GM23338 (cell line): Measurements from ENCODE around the gene SEMA4A. TPM values are rescaled to one million over a fixed set of nuclear protein-coding genes. Genes with fewer than 3 reads are reported as not detected.

Experiments
- ATAC-seq: fragments of 200-7000 bp; cut with Tn5 transposase; 3 replicates; pipeline ENCODE4 v1.9.1; 2020
- DNase-seq: peaks from one replicate; pipeline ENCODE4 v3.0.0-alpha.2; 2015; ENCODE audit warnings: low spot score
- H2AFZ ChIP-seq: fragments of 200-600 bp; sonication (generic); 2 replicates; pipeline ENCODE4 v1.8.0; 2016; ENCODE audit warnings: antibody characterized with exemption, mild to moderate bottlenecking, moderate library complexity
- H3F3A ChIP-seq: fragments of 200-600 bp; sonication (generic); replicated peaks from 2 replicates; pipeline ENCODE4 v1.8.0; 2017; ENCODE audit warnings: antibody characterized with exemption, mixed run types, low read depth
- H3K27ac ChIP-seq: fragments of 200-600 bp; sonication (generic); 2 replicates; pipeline ENCODE4 v1.6.1; 2016; ENCODE audit warnings: low read depth
- H3K27me3 ChIP-seq: fragments of 200-600 bp; sonication (generic); 2 replicates; pipeline ENCODE4 v1.8.0; 2016; ENCODE audit warnings: mild to moderate bottlenecking, mixed run types, moderate library complexity; ENCODE audit not compliant: insufficient read depth
- H3K36me3 ChIP-seq: fragments of 200-600 bp; sonication (generic); 2 replicates; pipeline ENCODE4 v1.8.0; 2016; ENCODE audit warnings: mild to moderate bottlenecking; ENCODE audit not compliant: insufficient read depth
- H3K4me1 ChIP-seq: fragments of 200-600 bp; sonication (generic); 2 replicates; pipeline ENCODE4 v1.8.0; 2016; ENCODE audit warnings: mild to moderate bottlenecking, moderate library complexity; ENCODE audit not compliant: insufficient read depth
- H3K4me2 ChIP-seq: fragments of 200-600 bp; sonication (generic); 2 replicates; pipeline ENCODE4 v1.7.1; 2017; ENCODE audit warnings: mixed run types
- H3K4me3 ChIP-seq: fragments of 200-600 bp; sonication (generic); 2 replicates; pipeline ENCODE4 v1.6.1; 2016; ENCODE audit warnings: mixed run types
- H3K79me2 ChIP-seq: fragments of 200-600 bp; sonication (generic); replicated peaks from 2 replicates; pipeline ENCODE4 v1.8.0; 2017; ENCODE audit warnings: mild to moderate bottlenecking; ENCODE audit not compliant: insufficient read depth
- H3K9me2 ChIP-seq: fragments of 200-600 bp; sonication (generic); 2 replicates; pipeline ENCODE4 v1.8.0; 2017; ENCODE audit not compliant: insufficient read depth
- H4K20me1 ChIP-seq: fragments of 200-600 bp; sonication (generic); replicated peaks from 2 replicates; pipeline ENCODE4 v1.8.0; 2017; ENCODE audit warnings: mild to moderate bottlenecking; ENCODE audit not compliant: insufficient read depth
- H3K27ac Mint-ChIP-seq: 2 replicates; pipeline ENCODE4 v1.8.0; 2020; ENCODE audit warnings: inconsistent platforms, mild to moderate bottlenecking, moderate library complexity, mixed read lengths
- H3K27me3 Mint-ChIP-seq: 3 replicates; pipeline ENCODE4 v1.8.0; 2022; ENCODE audit warnings: low read depth, mild to moderate bottlenecking, moderate library complexity, mixed read lengths, inconsistent platforms; ENCODE audit not compliant: insufficient read depth, poor library complexity
- H3K36me3 Mint-ChIP-seq: 3 replicates; pipeline ENCODE4 v1.8.0; 2021; ENCODE audit warnings: low read depth, mild to moderate bottlenecking, inconsistent platforms, moderate library complexity, mixed read lengths
- H3K4me1 Mint-ChIP-seq: 3 replicates; pipeline ENCODE4 v1.8.0; 2020; ENCODE audit warnings: mild to moderate bottlenecking, inconsistent platforms, mixed read lengths
- H3K4me3 Mint-ChIP-seq: 3 replicates; pipeline ENCODE4 v1.8.0; 2021; ENCODE audit warnings: moderate library complexity, mild to moderate bottlenecking, inconsistent platforms, mixed read lengths
- H3K9me3 Mint-ChIP-seq: 3 replicates; pipeline ENCODE4 v1.8.0; 2020; ENCODE audit warnings: moderate library complexity, mild to moderate bottlenecking, inconsistent platforms, mixed read lengths
- CREB1 ChIP-seq: fragments of 250-450 bp; sonication (Bioruptor Pico); IDR thresholded peaks from 2 replicates; pipeline ENCODE4 v1.5.0; 2020; ENCODE audit warnings: low read depth, mild to moderate bottlenecking, moderate library complexity
- CTCF ChIP-seq, 2 experiments: fragments of 200-600 bp in 1 of 2; sonication (generic) in 1 of 2; conservative IDR thresholded peaks; 2 replicates each; pipeline versions ENCODE4 v1.5.1 to v1.6.1; 2016 to 2017; ENCODE audit warnings: antibody characterized with exemption in 2 of 2, low read depth in 2 of 2, mild to moderate bottlenecking in 2 of 2, moderate library complexity in 1 of 2
- EZH2 ChIP-seq: fragments of 200-600 bp; sonication (generic); IDR thresholded peaks from one replicate; pipeline ENCODE4 v1.8.0; 2017; ENCODE audit warnings: antibody characterized with exemption, mild to moderate bottlenecking, low read depth; ENCODE audit not compliant: unreplicated experiment
- EZH2phosphoT487 ChIP-seq: fragments of 200-600 bp; sonication (generic); IDR thresholded peaks from one replicate; pipeline ENCODE4 v1.8.1; 2018; ENCODE audit warnings: antibody characterized with exemption; ENCODE audit not compliant: unreplicated experiment
- JUNB ChIP-seq: IDR thresholded peaks from one replicate; pipeline ENCODE4 v1.6.1; 2016; ENCODE audit warnings: antibody characterized with exemption; ENCODE audit not compliant: unreplicated experiment
- NANOG ChIP-seq: IDR thresholded peaks from 2 replicates; pipeline ENCODE4 v1.6.1; 2016; ENCODE audit warnings: antibody characterized with exemption, borderline replicate concordance
- POLR2AphosphoS5 ChIP-seq: IDR thresholded peaks from 2 replicates; pipeline ENCODE4 v1.6.1; 2016; ENCODE audit warnings: antibody characterized with exemption, low read depth
- REST ChIP-seq: IDR thresholded peaks from one replicate; pipeline ENCODE4 v1.6.1; 2018; ENCODE audit warnings: antibody characterized with exemption; ENCODE audit not compliant: unreplicated experiment
- STAT1 ChIP-seq: IDR thresholded peaks from one replicate; pipeline ENCODE4 v1.6.1; 2016; ENCODE audit warnings: antibody characterized with exemption; ENCODE audit not compliant: unreplicated experiment
- ZNF114 ChIP-seq: fragments of 250-450 bp; sonication (Bioruptor Pico); IDR thresholded peaks from 2 replicates; pipeline ENCODE4 v1.5.0; 2020; ENCODE audit warnings: mild to moderate bottlenecking, moderate library complexity
- ZNF331 ChIP-seq: fragments of 250-450 bp; sonication (Bioruptor Pico); IDR thresholded peaks from 2 replicates; pipeline ENCODE4 v1.5.0; 2020; ENCODE audit warnings: low read depth, mild to moderate bottlenecking, moderate library complexity
- polyA plus RNA-seq: library from polyadenylated mRNA; unstranded; fragments of >200 nt; fragmentation: Nextera tagmentation; extraction: Ambion mirVana; gene quantifications from 2 replicates; pipeline ENCODE4 v1.2.1, GENCODE V29; 2016
- total RNA-seq: library from RNA; depleted of rRNA; stranded (reverse); fragments of >200 nt; shearing (Covaris generic); gene quantifications from 2 replicates; pipeline ENCODE4 v1.2.3, GENCODE V29; 2014
- TF ChIP-seq, protein P1 (sequence below): IDR thresholded peaks from 2 replicates; pipeline ENCODE4 v1.6.1; 2016; ENCODE audit warnings: antibody characterized with exemption
- TF ChIP-seq, protein P2 (sequence below): fragments of 250-450 bp; sonication (Bioruptor Pico); IDR thresholded peaks from 2 replicates; pipeline ENCODE4 v1.5.0; 2020; ENCODE audit warnings: mild to moderate bottlenecking, moderate library complexity

SEMA4A gene
- total and polyA plus RNA-seq, 2 experiments from 2014 or later = 5.5 to 20.2 TPM

GRCh38 chr1:156162430-156163037, 9.1 kb downstream of the SEMA4A start (continued):
- TF ChIP-seq ZNF331 (CRISPR knock-in tag) (no peak), STAT1 (no peak)

DNA sequence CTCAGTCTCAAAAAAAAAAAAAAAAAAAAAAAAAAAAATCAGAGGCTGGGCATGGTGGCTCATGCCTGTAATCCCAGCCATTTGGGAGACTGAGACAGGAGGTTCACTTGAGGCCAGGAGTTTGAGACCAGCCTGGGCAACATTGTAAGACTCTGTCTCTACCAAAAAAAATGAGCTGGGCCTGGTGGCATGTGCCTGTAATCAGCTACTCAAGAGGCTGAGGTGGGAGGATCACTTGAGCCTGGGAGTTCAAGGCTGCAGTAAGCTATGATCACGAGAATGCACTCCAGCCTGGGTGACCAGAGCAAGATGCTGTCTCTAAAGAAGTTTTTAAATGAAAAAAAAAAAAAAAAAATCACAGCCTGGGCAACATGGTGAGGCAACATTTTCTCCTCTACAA, 10.3 kb downstream of the SEMA4A start:
- TF ChIP-seq CTCF (conservative IDR thresholded peaks at IDR 0.05; ENCODE audit: low read depth in 2 of 2) (no peak), STAT1 (no peak), ZNF331 (CRISPR knock-in tag) (no peak), EZH2phosphoT487 (no peak), NANOG (no peak), REST (no peak), ZNF114 (CRISPR knock-in tag) (no peak), EZH2 (no peak), POLR2AphosphoS5 (no peak), JUNB (no peak), CREB1 (no peak)
- TF ChIP-seq, protein P1, sequence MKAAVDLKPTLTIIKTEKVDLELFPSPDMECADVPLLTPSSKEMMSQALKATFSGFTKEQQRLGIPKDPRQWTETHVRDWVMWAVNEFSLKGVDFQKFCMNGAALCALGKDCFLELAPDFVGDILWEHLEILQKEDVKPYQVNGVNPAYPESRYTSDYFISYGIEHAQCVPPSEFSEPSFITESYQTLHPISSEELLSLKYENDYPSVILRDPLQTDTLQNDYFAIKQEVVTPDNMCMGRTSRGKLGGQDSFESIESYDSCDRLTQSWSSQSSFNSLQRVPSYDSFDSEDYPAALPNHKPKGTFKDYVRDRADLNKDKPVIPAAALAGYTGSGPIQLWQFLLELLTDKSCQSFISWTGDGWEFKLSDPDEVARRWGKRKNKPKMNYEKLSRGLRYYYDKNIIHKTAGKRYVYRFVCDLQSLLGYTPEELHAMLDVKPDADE = no peak
- TF ChIP-seq, protein P2, sequence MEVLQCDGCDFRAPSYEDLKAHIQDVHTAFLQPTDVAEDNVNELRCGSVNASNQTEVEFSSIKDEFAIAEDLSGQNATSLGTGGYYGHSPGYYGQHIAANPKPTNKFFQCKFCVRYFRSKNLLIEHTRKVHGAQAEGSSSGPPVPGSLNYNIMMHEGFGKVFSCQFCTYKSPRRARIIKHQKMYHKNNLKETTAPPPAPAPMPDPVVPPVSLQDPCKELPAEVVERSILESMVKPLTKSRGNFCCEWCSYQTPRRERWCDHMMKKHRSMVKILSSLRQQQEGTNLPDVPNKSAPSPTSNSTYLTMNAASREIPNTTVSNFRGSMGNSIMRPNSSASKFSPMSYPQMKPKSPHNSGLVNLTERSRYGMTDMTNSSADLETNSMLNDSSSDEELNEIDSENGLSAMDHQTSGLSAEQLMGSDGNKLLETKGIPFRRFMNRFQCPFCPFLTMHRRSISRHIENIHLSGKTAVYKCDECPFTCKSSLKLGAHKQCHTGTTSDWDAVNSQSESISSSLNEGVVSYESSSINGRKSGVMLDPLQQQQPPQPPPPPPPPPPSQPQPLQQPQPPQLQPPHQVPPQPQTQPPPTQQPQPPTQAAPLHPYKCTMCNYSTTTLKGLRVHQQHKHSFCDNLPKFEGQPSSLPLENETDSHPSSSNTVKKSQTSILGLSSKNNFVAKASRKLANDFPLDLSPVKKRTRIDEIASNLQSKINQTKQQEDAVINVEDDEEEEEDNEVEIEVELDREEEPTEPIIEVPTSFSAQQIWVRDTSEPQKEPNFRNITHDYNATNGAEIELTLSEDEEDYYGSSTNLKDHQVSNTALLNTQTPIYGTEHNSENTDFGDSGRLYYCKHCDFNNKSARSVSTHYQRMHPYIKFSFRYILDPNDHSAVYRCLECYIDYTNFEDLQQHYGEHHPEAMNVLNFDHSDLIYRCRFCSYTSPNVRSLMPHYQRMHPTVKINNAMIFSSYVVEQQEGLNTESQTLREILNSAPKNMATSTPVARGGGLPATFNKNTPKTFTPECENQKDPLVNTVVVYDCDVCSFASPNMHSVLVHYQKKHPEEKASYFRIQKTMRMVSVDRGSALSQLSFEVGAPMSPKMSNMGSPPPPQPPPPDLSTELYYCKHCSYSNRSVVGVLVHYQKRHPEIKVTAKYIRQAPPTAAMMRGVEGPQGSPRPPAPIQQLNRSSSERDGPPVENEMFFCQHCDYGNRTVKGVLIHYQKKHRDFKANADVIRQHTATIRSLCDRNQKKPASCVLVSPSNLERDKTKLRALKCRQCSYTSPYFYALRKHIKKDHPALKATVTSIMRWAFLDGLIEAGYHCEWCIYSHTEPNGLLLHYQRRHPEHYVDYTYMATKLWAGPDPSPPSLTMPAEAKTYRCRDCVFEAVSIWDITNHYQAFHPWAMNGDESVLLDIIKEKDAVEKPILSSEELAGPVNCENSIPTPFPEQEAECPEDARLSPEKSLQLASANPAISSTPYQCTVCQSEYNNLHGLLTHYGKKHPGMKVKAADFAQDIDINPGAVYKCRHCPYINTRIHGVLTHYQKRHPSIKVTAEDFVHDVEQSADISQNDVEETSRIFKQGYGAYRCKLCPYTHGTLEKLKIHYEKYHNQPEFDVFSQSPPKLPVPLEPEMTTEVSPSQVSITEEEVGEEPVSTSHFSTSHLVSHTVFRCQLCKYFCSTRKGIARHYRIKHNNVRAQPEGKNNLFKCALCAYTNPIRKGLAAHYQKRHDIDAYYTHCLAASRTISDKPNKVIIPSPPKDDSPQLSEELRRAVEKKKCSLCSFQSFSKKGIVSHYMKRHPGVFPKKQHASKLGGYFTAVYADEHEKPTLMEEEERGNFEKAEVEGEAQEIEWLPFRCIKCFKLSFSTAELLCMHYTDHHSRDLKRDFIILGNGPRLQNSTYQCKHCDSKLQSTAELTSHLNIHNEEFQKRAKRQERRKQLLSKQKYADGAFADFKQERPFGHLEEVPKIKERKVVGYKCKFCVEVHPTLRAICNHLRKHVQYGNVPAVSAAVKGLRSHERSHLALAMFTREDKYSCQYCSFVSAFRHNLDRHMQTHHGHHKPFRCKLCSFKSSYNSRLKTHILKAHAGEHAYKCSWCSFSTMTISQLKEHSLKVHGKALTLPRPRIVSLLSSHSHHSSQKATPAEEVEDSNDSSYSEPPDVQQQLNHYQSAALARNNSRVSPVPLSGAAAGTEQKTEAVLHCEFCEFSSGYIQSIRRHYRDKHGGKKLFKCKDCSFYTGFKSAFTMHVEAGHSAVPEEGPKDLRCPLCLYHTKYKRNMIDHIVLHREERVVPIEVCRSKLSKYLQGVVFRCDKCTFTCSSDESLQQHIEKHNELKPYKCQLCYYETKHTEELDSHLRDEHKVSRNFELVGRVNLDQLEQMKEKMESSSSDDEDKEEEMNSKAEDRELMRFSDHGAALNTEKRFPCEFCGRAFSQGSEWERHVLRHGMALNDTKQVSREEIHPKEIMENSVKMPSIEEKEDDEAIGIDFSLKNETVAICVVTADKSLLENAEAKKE (CRISPR knock-in tag) = no peak
- DNase-seq (no peak), ATAC-seq (no peak)
- Mint-ChIP-seq H3K27me3 (peaks cover 7% of the 10 kb centered on the region), H3K4me3 (no peak overlapping the region), H3K4me1 (peaks cover 16% of the 10 kb centered on the region), H3K36me3 (peaks cover 4% of the 10 kb centered on the region; the same call in 1 of the 3 replicates), H3K9me3 (no peaks in the 10 kb centered on the region), H3K27ac (no peak overlapping the region)
- H3K79me2 ChIP-seq = no peaks in the 10 kb centered on the region
- no peak overlapping the region for H2AFZ ChIP-seq
- no peak overlapping the region for H3K27ac ChIP-seq
- H3K9me2 ChIP-seq = no peaks in the 10 kb centered on the region
- H3F3A ChIP-seq = peaks cover 4% of the 10 kb centered on the region; the same call in 1 of the 2 replicates
- no peaks in the 10 kb centered on the region for H3K36me3 ChIP-seq
- H4K20me1 ChIP-seq = no peaks in the 10 kb centered on the region
- no peaks in the 10 kb centered on the region for H3K27me3 ChIP-seq
- H3K4me2 ChIP-seq = no peak overlapping the region
- peaks cover 17% of the 10 kb centered on the region for H3K4me1 ChIP-seq
- H3K4me3 ChIP-seq = no peak overlapping the region
